ENCODE measurements around the gene SNED1.
"Not testable (repeated sequence)": the region's sequence is repeated elsewhere in the genome, so short reads cannot be mapped to it uniquely, and the experiment has no call there.

SNED1 gene

GRCh38 chr2:240972636-240973521 is 25.5 kb upstream of the SNED1 start:
- no peak for DNase-seq (ENCODE audit: low spot score)

GRCh38 chr2:240974771-240975572 is 23.4 kb upstream of the SNED1 start:
- peak; percentile 13 for DNase-seq (ENCODE audit: low spot score)

GRCh38 chr2:240975903-240976302 is 22.5 kb upstream of the SNED1 start:
- DNase-seq (ENCODE audit: low spot score): not testable (repeated sequence)

- no peak for DNase-seq (ENCODE audit: low spot score)
Measured at GRCh38 chr2:240981280-240981679, 17.1 kb upstream of the SNED1 start.

- DNase-seq (ENCODE audit: low spot score): no peak
Measured at GRCh38 chr2:240981871-240982800, 16.3 kb upstream of the SNED1 start.

GRCh38 chr2:240982821-240983281 is 15.6 kb upstream of the SNED1 start:
- no peak for DNase-seq (ENCODE audit: low spot score)

GRCh38 chr2:240983361-240983995 is 14.9 kb upstream of the SNED1 start:
- DNase-seq (ENCODE audit: low spot score): no peak

GRCh38 chr2:240983996-240984498 is 14.4 kb upstream of the SNED1 start:
- DNase-seq (ENCODE audit: low spot score): no peak

GRCh38 chr2:240985881-240986786 is 12.3 kb upstream of the SNED1 start:
- no peak for DNase-seq (ENCODE audit: low spot score)

GRCh38 chr2:240986787-240987411 is 11.5 kb upstream of the SNED1 start:
- no peak for DNase-seq (ENCODE audit: low spot score)

- no peak for DNase-seq (ENCODE audit: low spot score)
Measured at GRCh38 chr2:240987588-240987987, 10.8 kb upstream of the SNED1 start.

GRCh38 chr2:240988146-240988545 is 10.3 kb upstream of the SNED1 start:
- no peak for DNase-seq (ENCODE audit: low spot score)

- no peak for DNase-seq (ENCODE audit: low spot score)
Measured at GRCh38 chr2:240988571-240989271, 9.7 kb upstream of the SNED1 start.

GRCh38 chr2:240989451-240990265 is 8.8 kb upstream of the SNED1 start:
- DNase-seq (ENCODE audit: low spot score): no peak

GRCh38 chr2:240990266-240990529 is 8.2 kb upstream of the SNED1 start:
- DNase-seq (ENCODE audit: low spot score): no peak

- DNase-seq (ENCODE audit: low spot score): no peak
Measured at GRCh38 chr2:240990726-240991377, 7.6 kb upstream of the SNED1 start.

GRCh38 chr2:240991378-240992263 is 6.8 kb upstream of the SNED1 start:
- no peak for DNase-seq (ENCODE audit: low spot score)
